Panc1 (cell line): ENCODE results near the gene BLCAP. TPM values are rescaled to one million over a fixed set of nuclear protein-coding genes. Genes with fewer than 3 reads are reported as not detected.

Experiments
- ATAC-seq: fragments of 200-7000 bp; cut with Tn5 transposase; 2 replicates; pipeline ENCODE4 v1.9.1; 2020; ENCODE audit warnings: mild to moderate bottlenecking, moderate library complexity
- BruUV-seq: library from RNA; stranded (reverse); fragments of 400-500 nt; replicated peaks from 2 replicates; lab custom pipeline; 2021; lab: Mats Ljungman, UMichigan
- CTCF ChIA-PET: fragments of 300-600 bp; sonication (Branson Sonifier 250); formaldehyde crosslinking; loops from one replicate; lab custom pipeline; 2022; ENCODE audit warnings: antibody characterized with exemption; lab: Charles Lee
- POLR2A ChIA-PET: fragments of 300-600 bp; sonication (Branson Sonifier 250); formaldehyde crosslinking; loops from one replicate; lab custom pipeline; 2022; ENCODE audit warnings: antibody characterized with exemption; lab: Charles Lee
- DNase-seq: peaks from one replicate; pipeline ENCODE4 v3.0.0-alpha.2; 2010; ENCODE audit warnings: low read depth, low spot score
- H3K27ac ChIP-seq: 2 replicates; pipeline ENCODE4 v1.5.1; 2011; ENCODE audit warnings: mild to moderate bottlenecking, low read length, inconsistent platforms
- H3K27me3 ChIP-seq: fragments of 200-500 bp; sonication (Bioruptor generic); 2 replicates; pipeline ENCODE4 v1.6.0; 2014; ENCODE audit warnings: low read length, inconsistent platforms; ENCODE audit not compliant: control insufficient read depth, insufficient read depth
- H3K36me3 ChIP-seq: fragments of 200-500 bp; sonication (Bioruptor generic); 2 replicates; pipeline ENCODE4 v1.5.1; 2014; ENCODE audit warnings: inconsistent platforms, mild to moderate bottlenecking, low read length, moderate library complexity; ENCODE audit not compliant: control insufficient read depth, insufficient read depth
- H3K4me1 ChIP-seq: 2 replicates; pipeline ENCODE4 v1.5.1; 2011; ENCODE audit warnings: inconsistent platforms, mild to moderate bottlenecking, low read length, moderate library complexity; ENCODE audit not compliant: control insufficient read depth, insufficient read depth
- H3K4me3 ChIP-seq, 2 experiments: 2 replicates each; pipeline ENCODE4 v1.5.1; 2011 to 2012; ENCODE audit warnings: low read depth in 2 of 2, low read length in 2 of 2, mild to moderate bottlenecking in 2 of 2, inconsistent platforms in 1 of 2, moderate library complexity in 1 of 2
- H3K9me3 ChIP-seq: fragments of 200-500 bp; sonication (Bioruptor generic); 2 replicates; pipeline ENCODE4 v1.5.1; 2014; ENCODE audit warnings: low read depth, mild to moderate bottlenecking, inconsistent platforms, low read length, moderate library complexity; ENCODE audit not compliant: control insufficient read depth, insufficient read depth
- CTCF ChIP-seq: fragments of 450-650 bp; IDR thresholded peaks from 2 replicates; pipeline ENCODE4 v1.5.1; 2017; ENCODE audit warnings: mild to moderate bottlenecking
- POLR2AphosphoS5 ChIP-seq: IDR thresholded peaks from 2 replicates; pipeline ENCODE4 v1.6.1; 2012; ENCODE audit warnings: mild to moderate bottlenecking, low read depth, low read length, moderate library complexity
- REST ChIP-seq, 2 experiments: IDR thresholded peaks; 2 replicates each; pipeline ENCODE4 v1.6.1; 2011 to 2012; ENCODE audit warnings: low read depth in 2 of 2, control low read depth in 1 of 2, low read length in 1 of 2, mild to moderate bottlenecking in 1 of 2, moderate library complexity in 1 of 2; ENCODE audit not compliant: insufficient read depth in 1 of 2
- SIN3A ChIP-seq: IDR thresholded peaks from 2 replicates; pipeline ENCODE4 v1.6.1; 2012; ENCODE audit warnings: low read depth, mild to moderate bottlenecking, low read length, moderate library complexity, borderline replicate concordance; ENCODE audit not compliant: insufficient read depth
- TCF7L2 ChIP-seq: IDR thresholded peaks from 2 replicates; pipeline ENCODE4 v1.6.1; 2011; ENCODE audit warnings: mild to moderate bottlenecking, low read depth, low read length, inconsistent platforms
- in situ Hi-C: cut with HindIII; loops from 2 replicates; pipeline ENCODE4 v1.10.0; 2016; ENCODE audit warnings: low sequenced_read_pairs, low pct_unique_long_range_greater_than_20kb
- intact Hi-C: fragments of 100-400 bp; cut with micrococcal nuclease; formaldehyde crosslinking; loops from one replicate; pipeline ENCODE4 v1.10.0; 2022; ENCODE audit not compliant: unreplicated experiment
- total RNA-seq: library from RNA; stranded (reverse); gene quantifications from one replicate; pipeline ENCODE4 v1.2.1, GENCODE V29; 2021; ENCODE audit not compliant: unreplicated experiment

The BLCAP gene
- total RNA-seq, 1 experiment from 2014 or later: 50.1 TPM

- no peaks in the 10 kb centered on the region for H3K4me1 ChIP-seq
- intact Hi-C loops (no loop called here), in situ Hi-C loops (no loop called here)
- ATAC-seq (no peak), DNase-seq (no peak)
- no peaks in the 10 kb centered on the region for H3K36me3 ChIP-seq
- no peaks in the 10 kb centered on the region for H3K27me3 ChIP-seq
- no TSS peak for BruUV-seq
- ChIA-PET POLR2A (interaction anchor here (0.6 kb wide), 1 partner anchor 9 kb away, joined by 3 read pairs; no protein-coding TSS in a partner anchor), CTCF (no interaction called here)
- no peaks in the 10 kb centered on the region for H3K9me3 ChIP-seq
- no peak overlapping the region for H3K27ac ChIP-seq
- no peak overlapping the region for H3K4me3 ChIP-seq
- no peak for TF ChIP-seq POLR2AphosphoS5
- no peak for TF ChIP-seq SIN3A
- TF ChIP-seq TCF7L2: no peak
- no peak for TF ChIP-seq REST (IDR thresholded peaks at IDR 0.05; ENCODE audit: insufficient read depth in 1 of 2, low read depth in 2 of 2, low read length in 1 of 2)
- TF ChIP-seq CTCF: no peak
These were observed 24.3 kb downstream of the BLCAP start for GRCh38 chr20:37503256-37503927.

GRCh38 chr20:37502654-37503053 is 25.0 kb downstream of the BLCAP start:
- no TSS peak for BruUV-seq
- no peaks in the 10 kb centered on the region for H3K9me3 ChIP-seq
- TF ChIP-seq TCF7L2: no peak
- no peak for TF ChIP-seq CTCF
- no peak for TF ChIP-seq REST (IDR thresholded peaks at IDR 0.05; ENCODE audit: insufficient read depth in 1 of 2, low read depth in 2 of 2, low read length in 1 of 2)
- no peak for TF ChIP-seq POLR2AphosphoS5
- no peak for TF ChIP-seq SIN3A
- CTCF ChIA-PET: no interaction called here
- no peaks in the 10 kb centered on the region for H3K4me1 ChIP-seq
- H3K4me3 ChIP-seq: no peak overlapping the region
- no peak for ATAC-seq
- intact Hi-C loops (no loop called here), in situ Hi-C loops (no loop called here)
- no peak for DNase-seq
- no peak overlapping the region for H3K27ac ChIP-seq
- H3K36me3 ChIP-seq: no peaks in the 10 kb centered on the region
- POLR2A ChIA-PET: interaction anchor here (0.7 kb wide), 1 partner anchor 688 kb away, joined by 4 read pairs; no protein-coding TSS in a partner anchor
- no peaks in the 10 kb centered on the region for H3K27me3 ChIP-seq
